GM12865 (cell line): ENCODE measurements around the gene SPEM2.

Experiments used
- DNase-seq: peaks from one replicate; pipeline ENCODE4 v3.0.0; 2010; ENCODE audit warnings: low read depth
- H3K4me3 ChIP-seq: 2 replicates; pipeline ENCODE4 v1.5.1; 2011; ENCODE audit warnings: mild to moderate bottlenecking, low read depth, low read length, control low read depth
- TF ChIP-seq, protein P1 (sequence below): IDR thresholded peaks from 2 replicates; pipeline ENCODE4 v1.5.1; 2011; ENCODE audit warnings: low read length, control low read depth, low read depth, inconsistent platforms; ENCODE audit not compliant: insufficient read depth; ENCODE audit errors: missing control alignments

The SPEM2 gene

DNA sequence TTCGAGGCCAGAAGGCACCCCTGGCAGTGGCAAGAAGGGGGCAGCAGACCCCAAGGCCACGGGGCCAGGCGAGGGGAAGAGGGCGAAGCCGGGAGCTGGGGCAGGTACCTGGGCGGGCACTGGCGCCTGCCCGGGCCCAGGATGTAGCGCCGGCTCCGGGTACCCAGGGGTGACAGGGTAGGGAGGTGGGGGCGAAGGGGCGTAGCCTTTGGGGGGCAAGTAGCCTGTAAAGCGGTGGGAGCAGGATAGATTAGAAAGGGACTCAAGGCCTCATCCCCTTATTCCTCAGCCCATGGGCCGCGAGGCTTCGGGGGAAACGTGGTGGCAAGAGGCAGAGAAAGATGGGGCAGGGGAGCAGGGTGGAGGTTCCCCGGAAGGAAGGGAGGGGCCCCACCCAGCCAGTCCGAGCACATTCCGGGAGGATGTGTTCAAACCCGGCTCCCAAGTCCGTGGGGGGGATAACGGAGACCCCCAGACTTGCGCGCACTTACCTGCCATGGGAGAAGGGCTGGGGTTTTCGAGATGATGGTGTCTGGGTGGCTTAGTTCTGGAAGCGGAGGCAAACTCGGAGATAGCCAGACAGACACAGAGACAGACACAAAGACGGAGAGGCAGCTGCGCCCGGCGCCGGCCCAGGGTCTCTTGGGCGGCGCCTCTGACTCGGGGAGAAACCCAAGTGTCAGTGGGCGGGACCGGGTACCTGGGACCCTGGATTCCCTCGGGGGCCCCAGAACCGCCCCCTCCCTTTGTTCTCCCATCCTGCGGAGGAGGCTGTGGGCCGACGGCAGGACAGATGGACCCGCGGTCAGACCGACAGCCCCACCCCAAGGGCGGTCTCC is 31.6 kb upstream of the SPEM2 start:
- TF ChIP-seq, protein P1, sequence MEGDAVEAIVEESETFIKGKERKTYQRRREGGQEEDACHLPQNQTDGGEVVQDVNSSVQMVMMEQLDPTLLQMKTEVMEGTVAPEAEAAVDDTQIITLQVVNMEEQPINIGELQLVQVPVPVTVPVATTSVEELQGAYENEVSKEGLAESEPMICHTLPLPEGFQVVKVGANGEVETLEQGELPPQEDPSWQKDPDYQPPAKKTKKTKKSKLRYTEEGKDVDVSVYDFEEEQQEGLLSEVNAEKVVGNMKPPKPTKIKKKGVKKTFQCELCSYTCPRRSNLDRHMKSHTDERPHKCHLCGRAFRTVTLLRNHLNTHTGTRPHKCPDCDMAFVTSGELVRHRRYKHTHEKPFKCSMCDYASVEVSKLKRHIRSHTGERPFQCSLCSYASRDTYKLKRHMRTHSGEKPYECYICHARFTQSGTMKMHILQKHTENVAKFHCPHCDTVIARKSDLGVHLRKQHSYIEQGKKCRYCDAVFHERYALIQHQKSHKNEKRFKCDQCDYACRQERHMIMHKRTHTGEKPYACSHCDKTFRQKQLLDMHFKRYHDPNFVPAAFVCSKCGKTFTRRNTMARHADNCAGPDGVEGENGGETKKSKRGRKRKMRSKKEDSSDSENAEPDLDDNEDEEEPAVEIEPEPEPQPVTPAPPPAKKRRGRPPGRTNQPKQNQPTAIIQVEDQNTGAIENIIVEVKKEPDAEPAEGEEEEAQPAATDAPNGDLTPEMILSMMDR, result no peak
- peak overlapping the region; percentile 97 for H3K4me3 ChIP-seq
- DNase-seq, result no peak

DNA sequence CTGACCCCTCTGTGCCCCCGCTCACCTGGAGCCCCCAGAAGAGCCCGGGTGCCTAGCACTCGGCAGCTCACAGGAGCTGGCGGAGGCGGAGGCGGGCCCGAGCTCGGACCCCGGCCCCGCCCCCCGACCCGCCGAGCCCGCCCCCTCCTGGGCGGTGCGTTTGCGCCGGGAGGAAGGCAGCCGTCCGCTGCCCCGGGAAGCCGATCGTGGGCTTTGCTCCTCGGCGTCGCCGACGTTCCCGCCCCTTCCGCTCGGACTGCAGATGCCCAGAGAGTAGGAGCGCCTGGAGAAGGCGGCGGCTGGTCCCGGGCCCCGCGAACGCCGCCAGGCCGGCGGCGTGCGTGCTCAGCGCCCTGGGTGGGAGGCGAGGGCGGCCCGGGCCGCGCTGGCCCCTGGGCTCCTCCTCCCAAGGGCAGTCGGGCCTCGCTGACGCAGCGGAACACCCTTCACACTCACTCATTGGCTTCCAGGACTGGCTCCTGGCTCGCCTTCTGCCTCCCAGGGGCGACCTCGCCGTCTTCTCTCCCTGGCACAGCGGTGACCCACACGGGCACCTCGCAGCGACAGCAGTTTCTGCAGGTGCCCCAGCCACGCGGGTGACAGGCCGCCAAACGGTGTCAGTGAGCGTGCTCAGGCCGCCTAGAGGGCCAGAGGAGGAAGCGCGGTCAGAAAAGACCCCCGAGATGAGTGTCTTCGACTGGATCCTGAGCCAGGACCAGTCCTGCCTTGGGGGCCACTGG is 30.8 kb upstream of the SPEM2 start, which contains the start of gene PLSCR3:
TSS of gene PLSCR3 (minus strand) at position 74 of the 740 bp plus-strand sequence. CDS start 415 bp downstream, outside the sequence.
- peak within 1 kb of the TSS; percentile 97 for H3K4me3 ChIP-seq
- peak; percentile 91 for DNase-seq
- TF ChIP-seq, protein P1, result peak; percentile 41

DNA sequence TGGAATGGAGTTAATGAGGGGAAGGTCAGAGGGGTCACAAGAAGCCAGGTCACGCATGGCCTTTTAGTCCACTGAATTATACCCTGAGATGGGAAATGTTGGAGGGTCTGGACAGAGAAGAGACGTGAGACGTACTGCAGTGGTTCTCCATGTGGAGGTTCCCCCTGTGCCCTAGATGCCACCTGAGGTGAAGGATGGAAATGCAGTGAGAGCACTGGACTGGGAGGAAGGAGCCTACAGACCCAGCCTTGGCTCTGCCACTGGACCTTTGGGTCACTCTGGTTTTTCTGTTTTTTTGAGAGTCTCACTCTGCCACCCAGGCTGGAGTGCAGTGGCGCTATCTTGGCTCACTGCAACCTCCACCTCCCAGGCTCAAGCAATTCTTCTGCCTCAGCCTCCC is 29.3 kb upstream of the SPEM2 start:
- no peak overlapping the region for H3K4me3 ChIP-seq
- TF ChIP-seq, protein P1, result no peak
- DNase-seq, result no peak

DNA sequence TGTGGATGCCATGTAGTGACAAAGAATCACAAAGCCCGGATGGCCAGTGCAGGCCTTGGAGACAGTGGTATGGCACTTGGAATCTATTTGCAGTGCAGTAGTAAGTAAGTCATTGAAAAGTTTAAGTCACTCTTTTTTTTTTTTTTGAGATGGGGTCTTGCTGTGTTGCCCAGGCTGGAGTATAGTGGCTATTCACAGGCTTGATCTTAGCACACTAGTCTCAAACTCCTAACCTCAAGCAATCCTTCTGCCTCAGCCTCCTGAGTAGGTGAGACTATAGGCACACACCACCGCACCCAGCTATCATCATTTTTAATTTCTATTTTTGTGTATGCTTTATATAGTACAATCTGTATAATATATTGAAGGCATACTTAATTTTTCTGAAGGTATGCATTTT is 26.8 kb upstream of the SPEM2 start:
- DNase-seq, result no peak
- no peak overlapping the region for H3K4me3 ChIP-seq
- TF ChIP-seq, protein P1, result no peak

DNA sequence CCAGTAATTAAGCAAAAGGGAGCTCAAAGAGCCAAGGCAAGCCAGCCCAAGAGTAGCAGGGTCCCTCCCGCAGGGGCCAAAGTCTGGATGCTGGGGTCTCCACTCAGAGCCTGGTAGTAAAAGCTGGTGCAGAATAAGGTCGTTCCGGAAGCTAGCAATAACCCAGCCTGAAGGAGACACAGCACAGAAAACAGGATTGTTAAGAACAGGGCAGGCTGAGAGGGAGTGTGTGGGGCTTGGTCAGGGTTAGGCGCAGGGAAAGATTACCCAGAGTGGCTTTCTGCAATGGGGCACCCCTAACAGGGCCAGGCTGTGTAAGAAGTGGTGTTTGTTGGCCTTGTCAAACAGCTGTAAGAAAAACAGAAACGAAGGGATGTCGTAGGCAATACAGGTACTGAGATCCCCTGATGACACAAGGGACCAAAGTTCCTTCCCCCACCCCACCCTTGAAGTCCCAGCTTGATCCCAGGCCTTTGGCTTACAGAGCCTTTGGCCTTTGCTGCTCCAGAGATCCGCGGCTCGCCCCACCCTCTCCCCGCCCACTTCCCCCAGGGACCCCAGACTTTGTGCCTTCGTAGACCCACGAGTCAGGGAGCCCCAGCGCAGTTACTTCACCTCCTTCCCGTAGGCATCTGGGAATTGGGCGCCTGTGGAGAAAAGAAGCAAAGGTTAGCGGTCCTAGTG is 22.2 kb upstream of the SPEM2 start:
- H3K4me3 ChIP-seq, result peak overlapping the region; percentile 51

DNA sequence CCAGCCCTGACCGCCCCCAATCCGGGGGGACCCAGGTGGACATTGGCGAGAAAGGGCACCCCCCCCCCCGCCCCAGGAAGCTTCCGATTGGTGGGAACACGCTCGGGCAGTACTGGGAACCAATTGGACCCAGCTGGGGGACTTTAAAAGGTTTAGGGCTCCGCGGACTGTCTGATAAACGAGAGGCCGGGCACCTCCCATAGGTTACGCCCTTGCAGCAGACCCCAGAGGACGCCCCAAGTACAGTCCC is 21.8 kb upstream of the SPEM2 start:
- peak overlapping the region; percentile 51 for H3K4me3 ChIP-seq
- TF ChIP-seq, protein P1, result no peak
- DNase-seq, result no peak

More for the DNA sequence above, 22.2 kb upstream of the SPEM2 start:
- DNase-seq, result peak; percentile 9
- TF ChIP-seq, protein P1, result no peak
